Anterior cingulate cortex (tissue), 58 donors: ENCODE data around the gene TMEM98.
"Not testable (repeated sequence)": the region's sequence is repeated elsewhere in the genome, so short reads cannot be mapped to it uniquely, and the experiment has no call there.

Experiments used
- DNase-seq, 58 donors: peaks; one replicate each; lab custom pipeline; 2025; lab: John Stamatoyannopoulos, UW

TMEM98 gene

DNA sequence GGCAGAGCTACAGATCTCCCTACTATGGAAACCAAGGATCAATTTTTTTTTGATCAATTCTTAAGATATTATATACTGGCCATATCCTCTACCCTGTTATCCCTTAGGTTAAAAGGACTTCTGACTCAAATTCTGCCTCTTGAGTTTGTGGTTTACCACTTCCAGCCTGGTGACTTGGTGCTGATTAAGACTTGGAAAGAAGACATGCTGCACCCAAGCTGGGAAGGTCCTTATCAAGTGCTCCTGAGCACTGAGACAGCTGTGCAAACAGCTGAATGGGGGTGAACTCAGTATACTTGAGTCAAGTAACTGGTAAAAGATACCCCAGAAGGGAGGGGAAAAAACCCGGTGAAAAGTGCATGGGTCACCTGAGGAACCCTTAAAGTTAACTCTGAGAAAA, 43.2 kb downstream of the TMEM98 start:
- DNase-seq: no peak

DNA sequence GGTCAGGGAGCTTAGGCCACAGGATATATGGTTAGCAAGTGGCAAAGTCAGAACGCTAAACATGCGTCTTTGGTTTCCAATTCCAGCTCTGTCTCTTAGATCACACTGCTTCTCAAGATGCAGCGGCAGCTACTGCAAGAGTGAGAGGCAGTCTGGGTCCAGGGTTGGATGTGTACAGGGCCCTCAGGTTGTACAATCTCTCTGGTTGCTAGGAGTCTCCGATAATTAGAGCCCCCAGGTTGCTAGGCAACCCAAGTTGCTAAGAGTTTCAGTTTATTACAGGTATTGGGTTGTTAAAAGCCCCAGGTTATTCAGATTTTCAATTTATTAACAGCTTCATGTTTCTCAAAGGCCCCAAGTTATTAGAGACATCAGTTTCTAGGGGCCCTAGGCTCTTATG, 48.2 kb downstream of the TMEM98 start:
- no peak for DNase-seq

DNA sequence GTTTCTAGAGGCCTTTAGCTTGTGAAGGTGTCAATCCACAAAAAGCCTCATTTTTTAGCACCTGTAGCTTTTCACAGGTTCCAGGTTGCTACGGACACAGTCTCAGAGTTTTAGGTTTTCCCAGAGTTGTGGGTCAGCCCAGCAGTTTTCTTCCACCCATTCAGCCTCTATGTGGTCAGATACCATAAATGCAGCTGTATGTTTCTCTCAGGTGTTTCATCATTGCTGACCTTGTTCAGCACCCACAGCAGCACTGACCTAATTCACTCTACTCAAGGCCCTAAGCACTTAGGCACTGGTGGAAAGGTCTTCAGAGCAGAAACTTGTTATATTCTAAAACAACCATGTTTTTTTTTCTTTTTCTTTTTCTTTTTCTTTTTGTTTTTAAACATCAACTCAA, 48.7 kb downstream of the TMEM98 start:
- DNase-seq: no peak

DNA sequence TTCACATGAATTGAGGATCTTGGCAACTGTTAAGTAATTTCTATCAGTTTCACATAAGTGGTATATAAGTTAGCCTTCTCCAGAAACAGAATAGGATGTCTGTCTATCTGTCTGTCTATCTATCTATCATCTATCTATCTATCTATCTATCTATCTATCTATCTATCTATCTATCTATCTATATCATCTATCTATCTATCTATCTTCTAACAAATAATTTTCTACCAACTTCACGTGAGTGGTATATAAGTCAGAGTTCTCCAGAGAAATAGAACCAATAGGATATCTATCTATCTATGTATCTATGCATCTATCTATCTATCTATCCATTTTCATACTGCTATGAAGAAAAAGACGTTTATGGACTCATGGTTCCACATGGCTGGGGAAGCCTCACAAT, 52.3 kb downstream of the TMEM98 start:
- DNase-seq: no peak

DNA sequence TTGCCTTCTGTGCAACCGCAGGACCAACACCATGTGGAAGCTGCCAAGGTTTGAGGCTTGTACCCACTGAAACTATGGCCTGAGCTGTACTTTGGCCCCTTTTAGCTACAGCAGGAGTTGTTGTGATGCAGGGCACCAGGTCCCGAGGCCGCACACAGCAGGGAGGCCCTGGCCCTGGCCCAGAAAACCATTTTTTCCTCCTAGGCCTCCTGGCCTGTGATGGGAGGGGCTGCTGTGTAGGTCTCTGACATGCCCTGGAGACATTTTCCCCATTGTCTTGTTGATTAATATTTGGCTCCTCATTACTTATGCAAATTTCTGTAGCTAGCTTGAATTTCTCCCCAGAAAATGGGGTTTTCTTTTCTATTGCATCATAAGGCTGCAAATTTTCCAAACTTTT, 53.7 kb downstream of the TMEM98 start:
- not testable (repeated sequence) for DNase-seq

DNA sequence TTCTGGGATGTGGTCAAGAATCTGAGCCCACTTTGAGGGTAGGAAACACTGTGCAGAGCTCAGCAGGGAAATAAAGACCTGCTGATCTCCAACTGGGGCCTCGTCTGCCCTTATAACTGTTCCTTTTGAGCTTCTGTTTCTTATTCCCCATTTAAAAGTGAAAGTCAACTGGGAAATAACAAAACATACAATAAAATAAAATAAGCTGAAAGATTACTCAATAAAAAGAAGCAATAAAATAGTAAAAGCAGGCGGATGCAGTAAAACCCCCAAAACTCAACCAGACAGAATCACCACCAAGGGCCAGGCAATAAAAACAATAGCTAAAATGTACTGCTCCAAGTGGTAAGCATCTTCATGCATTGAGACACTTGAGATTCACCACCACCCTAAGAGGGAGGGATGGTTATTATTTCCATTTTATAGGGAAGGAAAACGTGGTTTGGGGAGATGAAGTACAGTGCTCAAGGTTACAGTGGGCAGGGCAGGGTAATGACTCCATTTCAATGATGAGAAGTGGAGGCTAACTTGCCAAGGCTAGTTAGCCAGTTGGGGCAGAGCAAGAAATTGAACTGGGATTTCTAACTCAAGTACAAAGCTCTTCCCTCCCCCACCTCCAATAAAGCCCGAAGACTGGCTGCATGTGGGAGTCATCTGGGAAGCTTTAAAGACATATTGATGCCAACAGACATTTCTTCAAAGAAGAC, 57.2 kb downstream of the TMEM98 start:
- DNase-seq: no peak

DNA sequence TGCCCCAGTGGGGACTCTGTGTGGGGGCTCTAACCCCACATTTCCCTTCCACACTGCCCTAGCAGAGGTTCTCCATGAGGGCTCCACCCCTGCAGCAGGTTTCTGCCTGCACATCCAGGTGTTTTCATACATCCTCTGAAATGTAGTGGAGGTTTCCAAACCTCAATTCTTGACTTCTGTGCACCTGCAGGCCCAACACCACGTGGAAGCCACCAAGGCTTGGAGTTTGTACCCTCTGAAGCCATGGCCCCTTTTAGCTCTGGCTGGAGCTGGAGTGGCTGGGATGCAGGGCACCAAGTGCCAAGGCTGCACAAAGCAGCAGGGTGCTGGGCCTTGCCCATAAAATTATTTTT, 59.5 kb downstream of the TMEM98 start:
- DNase-seq: not testable (repeated sequence)

DNA sequence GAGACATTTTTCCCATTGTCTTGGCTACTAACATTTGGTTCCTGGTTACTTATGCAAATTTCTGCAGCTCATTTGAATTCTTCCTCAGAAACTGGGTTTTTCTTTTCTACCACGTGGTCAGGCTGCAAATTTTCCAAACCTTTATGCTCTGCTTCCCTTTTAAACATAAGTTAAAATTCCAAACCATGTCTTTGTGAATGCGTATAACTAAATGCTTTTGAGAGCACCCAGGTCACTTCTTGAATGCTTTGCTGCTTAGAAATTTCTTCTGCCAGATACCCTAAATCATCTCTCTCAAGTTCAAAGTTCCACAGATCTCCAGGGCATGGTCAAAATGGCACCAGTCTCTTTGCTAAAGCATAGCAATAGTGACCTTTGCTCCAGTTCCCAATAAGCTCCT, 59.9 kb downstream of the TMEM98 start:
- DNase-seq: not testable (repeated sequence)

DNA sequence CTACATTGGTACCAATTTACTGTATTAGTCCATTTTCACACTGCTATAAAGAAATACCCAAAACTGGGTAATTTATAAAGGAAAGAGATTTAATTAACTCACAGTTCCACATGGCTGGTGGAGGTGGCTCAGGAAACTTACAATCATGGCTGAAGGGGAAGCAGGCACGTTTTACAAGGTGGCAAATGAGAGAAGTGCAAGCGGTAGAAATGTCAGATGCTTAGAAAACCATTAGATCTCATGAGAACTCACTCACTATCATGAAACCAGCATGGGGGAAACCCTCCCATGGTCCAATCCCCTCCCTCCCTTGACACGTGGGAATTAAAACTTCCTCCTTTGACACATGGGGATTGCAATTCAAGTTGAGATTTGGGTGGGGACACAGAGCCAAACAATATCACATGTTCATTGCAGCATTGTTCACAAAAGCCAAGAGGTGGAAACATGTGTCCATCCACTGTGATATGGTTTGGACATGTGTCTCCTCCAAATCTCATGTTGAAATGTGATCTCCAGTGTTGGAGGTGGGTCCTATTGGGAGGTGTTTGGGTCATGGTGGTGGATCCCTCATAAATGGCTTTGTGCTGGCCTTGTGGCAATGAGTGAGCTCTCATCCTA, 60.6 kb downstream of the TMEM98 start:
- no peak for DNase-seq

DNA sequence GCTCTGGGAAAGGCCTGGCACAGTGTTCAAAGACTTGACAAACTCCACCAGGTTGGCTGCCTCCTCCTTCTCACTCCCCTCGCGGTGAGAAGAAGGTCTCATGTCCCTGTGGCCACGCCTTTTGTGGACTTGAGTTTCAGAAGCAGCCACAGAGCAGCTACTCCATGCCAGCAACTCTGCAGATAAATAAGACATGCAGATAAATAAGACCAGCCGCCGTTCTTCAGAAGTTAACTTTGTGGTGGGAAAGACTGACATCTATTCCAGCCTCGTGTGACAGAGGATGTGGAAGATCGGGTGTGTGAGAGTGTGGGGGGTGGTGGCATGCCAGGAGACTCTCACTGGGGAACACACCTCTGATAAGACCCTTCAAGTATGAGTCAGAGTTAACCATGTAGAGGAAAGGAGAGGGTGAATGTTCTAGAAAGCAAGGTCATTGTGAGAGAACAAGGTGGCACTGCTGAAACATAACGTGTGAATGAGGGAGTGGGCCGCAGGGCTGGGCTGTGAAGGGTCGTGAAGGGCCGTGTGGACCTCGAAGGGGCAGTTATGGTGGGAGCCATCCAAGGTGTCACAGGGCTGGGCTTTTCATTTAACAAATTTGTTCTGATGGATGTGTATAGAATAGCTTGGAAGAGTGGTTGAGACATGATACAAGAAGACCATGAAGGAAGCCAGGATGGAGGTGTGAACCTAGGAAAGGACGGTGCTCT, 64.5 kb downstream of the TMEM98 start:
- DNase-seq: no peak

DNA sequence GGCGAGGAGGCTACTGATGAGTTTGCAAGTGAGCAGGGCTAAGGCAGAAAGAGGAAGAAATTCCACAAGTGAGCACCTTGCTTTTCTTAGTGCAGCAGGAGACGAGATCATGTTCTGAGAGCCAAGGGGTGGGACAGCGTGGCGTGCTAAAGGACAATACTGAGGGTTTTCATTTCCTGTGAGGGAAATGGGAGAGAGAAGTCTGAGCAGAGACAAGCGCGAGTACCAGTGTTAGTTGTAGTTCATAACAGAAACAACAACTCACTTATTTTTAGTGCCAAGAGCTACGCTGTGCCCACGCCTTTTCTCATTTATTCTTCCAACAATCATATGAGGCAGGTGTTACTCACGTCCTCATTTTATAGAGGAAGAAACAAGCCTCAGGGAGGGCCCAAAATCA, 66.0 kb downstream of the TMEM98 start:
- DNase-seq: no peak
